SKM-1 (cell line): ENCODE measurements around the gene C15orf61.

Experiments
- DNase-seq: peaks from one replicate; lab custom pipeline; 2025; ENCODE audit not compliant: unreplicated experiment; lab: John Stamatoyannopoulos, UW

The C15orf61 gene

DNA sequence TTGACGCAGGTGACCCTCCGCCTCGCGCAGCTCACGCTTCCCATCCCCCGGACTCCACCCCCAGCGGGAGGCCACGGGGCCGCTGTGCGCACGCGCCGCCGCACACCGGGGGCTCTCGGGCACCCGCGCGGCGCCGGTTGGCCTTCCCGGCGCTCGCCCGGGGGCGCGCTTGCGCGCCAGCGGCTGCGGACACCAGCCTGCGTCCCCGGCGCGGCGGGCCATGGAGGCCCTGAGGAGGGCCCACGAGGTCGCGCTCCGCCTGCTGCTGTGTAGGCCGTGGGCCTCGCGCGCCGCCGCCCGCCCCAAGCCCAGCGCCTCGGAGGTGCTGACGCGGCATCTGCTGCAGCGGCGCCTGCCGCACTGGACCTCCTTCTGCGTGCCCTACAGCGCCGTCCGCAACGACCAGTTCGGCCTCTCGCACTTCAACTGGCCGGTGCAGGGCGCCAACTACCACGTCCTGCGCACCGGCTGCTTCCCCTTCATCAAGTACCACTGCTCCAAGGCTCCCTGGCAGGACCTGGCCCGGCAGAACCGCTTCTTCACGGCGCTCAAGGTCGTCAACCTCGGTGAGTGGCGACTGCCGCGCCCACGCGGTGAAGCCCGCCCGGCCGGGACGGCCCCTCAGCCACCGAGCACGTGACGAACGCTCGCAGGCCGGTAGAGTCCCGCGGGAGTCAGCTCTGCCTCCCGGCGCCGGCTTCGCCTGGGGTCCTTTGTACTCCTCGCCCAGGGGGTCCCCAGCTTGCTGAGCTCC lies at the start of gene C15orf61:
TSS of gene C15orf61 (plus strand) at position 103 of the 754 bp plus-strand sequence. CDS start at position 221, 118 bp downstream.
- DNase-seq = peak; percentile 86

DNA sequence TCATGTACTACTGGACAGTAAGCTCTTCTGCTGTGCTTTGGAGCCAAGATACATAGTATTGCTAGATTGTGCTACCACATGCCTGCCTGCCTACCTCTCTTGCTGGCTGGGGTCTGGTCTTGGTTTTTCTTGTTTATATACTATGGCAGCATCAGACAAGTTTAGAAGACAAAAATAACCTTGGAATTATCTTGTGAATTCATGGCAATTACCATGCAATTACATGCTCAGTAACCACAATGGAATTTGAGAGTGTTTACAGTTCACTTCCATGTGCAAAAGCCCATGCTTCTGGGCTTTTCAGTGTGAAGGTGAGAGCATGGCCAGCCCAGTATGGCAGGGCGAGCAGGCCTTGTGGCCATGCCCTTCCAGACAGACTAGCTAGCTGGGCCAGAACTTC lies 48.0 kb upstream of the C15orf61 start:
- no peak for DNase-seq

DNA sequence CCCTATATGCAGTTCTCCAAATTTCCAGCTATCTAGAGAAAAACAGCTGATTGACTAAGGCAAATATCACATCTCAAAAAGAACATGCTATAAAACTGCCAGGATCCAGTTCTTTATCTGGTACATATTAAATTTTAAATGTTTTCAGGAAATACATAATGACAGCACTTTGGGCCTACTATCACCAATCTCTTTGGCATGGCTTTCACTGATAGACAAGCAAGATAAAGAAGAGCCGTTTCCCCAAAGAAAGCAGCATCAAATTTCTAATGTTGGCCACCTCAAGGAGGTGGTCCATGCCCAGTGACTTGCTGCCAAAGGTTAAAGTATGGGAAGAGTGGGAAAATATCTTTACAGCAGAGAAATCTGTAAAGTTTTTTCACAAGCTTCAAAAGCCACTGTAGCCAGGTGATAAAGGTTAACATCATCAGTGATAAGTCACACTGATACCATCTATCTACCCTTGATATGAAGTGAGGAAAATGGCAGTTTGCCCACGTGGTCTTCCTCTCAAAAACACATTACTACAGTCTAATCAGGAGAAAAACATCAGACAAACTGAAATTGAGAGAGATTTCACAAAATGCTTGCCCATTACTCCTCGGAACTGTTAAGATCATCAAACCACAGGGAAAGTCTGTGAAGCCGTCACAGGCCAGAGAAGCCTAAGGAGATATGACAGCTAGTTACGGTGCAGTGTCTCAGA lies 46.4 kb upstream of the C15orf61 start:
- DNase-seq = no peak

DNA sequence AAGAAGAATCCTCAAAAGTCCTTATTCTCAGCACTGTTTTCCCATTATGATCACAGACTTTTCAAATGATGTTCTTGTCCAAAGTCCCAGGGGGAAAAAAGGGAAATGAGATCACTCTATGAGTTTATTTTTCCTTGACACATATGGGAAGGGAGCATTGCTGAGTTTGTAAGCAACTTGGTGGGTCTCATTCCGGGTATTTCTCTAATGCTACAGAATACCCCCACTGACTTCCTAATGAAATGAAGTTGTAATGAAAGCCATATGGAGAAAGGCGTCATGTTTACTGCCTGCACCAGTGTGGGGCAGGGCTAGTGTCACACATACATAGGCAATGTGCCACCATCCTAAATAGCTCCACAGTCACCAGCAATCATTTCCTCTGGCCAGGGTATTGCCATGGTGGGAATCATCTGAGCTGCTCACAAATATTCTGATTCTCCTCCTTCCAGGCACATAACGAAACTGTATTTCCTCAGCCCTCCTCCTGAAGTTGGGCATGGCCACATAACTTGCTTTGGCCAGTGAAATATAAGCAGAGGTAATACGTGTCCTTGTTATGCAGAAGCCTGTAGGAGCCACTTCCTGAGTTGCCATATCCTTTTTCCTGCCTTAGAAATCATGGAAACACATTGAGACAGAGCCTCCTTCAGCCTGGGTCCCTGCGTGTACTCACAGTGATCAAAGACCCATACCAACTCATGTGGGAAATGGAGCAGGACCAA lies 41.0 kb upstream of the C15orf61 start:
- no peak for DNase-seq

DNA sequence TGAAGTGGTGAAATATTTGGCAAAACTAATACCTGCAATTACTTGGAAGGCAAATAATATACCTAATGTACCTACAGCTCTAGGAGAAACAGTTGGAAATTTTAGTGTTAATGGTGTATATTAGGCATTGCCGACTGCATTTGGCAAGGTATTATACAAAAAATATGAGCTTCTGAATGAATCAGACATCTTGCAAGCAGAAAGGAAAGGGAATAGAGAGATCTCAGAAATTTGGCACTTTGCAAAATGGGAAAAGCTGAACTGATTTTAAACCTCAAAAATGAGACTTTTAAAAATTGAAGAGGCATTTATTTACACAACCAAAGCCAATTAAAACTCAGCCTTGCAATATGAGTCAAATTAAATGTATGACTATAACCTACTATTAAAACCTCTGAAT lies 40.2 kb upstream of the C15orf61 start:
- no peak for DNase-seq

DNA sequence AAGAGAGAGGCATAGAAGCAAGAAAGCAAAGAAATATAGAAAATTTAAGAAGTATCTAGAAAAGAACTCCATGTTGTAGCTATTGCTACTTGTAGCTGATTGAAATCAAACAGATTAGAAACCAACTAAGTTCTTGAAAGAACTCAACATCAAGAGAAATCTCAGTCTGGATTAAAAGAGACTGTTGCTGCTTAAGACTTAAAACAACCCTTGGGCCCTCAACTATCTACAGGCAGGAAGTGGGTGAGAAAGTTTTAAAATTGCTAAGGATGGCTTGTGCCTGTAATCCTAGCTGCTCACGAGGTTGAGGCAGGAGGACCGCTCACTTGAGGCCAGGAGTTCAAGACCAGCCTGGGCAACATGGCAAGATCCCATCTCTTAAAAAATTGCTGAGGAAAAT lies 39.3 kb upstream of the C15orf61 start:
- DNase-seq = no peak

DNA sequence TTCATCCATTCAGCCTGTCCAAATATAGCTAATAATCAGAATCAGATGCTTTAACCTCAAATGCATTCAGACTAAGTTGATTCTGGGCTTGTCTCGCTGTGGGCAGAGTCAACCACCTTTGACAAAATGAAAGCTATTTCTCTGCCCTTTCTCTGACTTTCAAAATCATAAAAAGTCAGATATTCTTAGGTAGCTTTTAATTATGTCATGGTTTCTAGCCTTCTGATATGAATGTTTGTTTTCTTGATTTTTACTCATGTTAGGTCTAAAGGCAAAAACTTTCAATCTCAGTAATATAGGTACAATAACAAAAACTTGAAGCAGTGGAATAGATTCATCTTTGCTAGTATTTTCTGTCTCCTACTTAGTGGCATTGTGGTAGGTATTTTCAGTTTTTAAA lies 25.3 kb upstream of the C15orf61 start:
- no peak for DNase-seq

DNA sequence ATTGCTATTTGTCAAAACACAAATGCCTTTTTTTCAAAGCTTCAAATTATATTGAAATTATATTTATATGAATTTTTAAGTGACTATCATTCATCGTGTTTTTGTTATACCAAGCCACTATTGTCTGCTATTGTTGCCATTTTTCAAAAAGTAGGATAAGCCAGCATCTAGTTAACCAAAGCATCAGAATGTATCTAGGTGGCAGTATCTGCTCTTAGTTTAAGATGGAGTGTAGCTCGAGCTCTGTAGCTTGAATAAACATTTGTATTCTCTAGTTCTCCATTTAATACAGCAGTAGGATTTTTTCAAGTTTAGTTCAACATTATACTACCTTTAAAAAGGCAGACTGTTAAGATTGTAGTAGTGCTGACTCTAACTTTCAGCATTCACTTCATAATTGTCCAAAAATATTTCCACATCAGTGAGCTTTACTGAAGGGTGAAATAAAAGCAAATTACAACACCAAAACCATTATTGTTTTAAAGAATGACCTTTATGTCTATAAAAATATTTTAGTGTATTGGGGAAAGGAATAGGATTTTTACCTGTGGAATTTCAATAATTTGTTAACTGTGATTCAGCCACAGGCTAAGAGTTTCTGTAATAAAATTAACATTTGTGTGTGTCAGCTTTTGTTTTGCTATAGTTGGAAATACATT lies 19.6 kb upstream of the C15orf61 start:
- DNase-seq = no peak

DNA sequence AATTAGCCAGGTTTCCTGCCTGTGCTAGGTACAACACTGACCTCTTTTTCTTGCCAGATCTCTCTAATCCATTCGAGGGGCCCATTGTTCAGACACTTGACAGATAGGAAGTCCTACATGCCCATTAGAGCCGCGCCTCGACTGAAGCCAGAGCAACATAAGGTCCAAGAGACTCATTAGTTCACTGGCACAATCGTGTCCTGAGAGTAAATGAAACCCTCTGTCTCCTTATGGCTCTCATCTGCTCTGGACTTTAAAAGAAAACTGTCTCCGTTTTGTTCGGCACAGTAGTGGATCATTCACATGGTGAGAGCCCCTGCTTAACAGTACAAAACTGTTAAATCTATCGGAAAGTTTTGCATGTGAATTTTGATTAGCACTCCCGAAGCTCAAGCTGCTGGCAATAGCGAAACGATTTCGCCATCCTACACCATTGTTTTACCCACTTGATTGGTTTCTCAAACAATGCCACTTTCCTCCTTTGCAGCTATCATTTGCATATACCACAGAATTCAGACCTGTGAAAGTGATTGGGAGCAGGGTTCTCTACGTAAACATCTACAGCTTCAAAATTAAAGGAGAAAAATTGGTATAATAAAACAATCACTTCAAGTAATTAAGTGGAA lies 19.0 kb upstream of the C15orf61 start:
- DNase-seq = no peak

DNA sequence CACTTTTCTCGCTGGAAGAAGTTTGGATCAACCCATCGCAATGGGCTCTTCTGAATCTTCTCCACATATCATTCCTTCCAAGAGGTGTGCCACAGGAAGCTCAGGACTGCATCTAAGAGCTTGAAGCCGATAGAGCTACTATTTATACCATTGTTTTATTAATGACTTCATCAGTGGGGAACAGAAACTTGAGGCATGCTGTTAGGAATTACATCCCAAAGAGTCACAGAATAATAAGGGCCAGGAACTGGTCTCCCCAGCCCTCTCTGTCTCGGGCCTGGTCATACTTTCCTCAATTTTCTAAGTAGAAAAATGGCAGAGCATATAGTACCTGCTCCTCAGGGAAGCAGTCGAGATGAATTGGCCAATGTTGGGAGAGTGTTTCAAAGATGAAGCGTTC lies 16.9 kb upstream of the C15orf61 start:
- no peak for DNase-seq

DNA sequence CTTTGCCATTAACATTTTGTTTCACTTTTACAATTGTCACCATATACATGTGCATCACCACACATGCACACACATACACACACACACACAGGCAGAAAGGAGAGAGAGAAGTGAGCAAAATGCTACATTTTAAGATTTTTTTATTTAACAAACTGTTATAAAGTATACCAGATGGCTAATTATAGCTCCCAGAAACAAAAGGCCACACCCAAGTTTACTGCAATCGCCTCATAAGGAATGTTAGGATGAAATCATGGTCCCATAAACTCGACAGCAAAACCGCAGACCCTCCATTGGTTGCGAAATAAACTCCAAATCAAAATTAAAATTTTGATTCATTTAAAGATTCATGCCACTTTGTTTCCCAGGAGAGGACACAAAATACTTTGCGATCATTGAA lies 16.1 kb upstream of the C15orf61 start:
- no peak for DNase-seq

DNA sequence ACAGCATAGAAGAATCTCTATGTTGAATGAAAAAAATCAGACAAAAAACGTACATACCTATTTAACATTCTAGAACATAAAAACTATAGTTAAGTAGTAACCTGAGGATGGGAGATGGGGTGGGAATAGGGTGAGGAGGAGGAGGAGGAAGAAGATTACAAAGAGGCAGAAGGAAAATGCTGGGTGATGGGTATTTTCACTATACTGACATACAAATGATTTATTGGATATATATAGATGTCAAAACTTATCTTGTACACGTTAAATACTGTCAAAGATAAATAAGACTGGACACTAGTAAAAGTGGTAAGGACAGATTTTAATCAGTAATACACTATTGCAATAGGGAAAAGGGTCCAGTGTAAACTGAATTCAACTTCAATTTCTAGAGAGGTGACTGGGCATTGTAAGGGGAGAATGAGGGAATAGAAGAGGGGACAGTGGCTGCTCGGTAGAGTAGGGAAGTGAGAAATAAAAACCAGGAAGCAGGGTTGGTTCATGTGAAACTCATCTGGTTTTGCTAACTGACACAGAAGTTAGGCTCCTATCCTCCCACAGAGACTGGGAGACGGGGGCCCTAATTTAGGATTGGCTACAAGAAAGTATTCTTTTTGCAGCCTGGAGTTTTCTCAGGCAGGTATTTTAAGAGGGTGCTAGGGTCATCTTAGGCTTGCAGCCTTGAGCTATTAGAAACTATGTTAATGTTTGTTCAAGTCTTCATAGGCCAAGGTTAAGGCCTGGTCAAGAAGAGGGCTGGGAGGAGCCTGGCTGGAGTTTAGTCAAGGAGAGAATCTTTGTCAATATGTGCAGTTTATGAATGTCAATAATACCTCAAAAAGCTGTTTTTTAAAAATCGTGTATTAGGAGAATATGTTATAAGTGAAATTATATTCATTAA lies 15.0 kb upstream of the C15orf61 start:
- DNase-seq = no peak

DNA sequence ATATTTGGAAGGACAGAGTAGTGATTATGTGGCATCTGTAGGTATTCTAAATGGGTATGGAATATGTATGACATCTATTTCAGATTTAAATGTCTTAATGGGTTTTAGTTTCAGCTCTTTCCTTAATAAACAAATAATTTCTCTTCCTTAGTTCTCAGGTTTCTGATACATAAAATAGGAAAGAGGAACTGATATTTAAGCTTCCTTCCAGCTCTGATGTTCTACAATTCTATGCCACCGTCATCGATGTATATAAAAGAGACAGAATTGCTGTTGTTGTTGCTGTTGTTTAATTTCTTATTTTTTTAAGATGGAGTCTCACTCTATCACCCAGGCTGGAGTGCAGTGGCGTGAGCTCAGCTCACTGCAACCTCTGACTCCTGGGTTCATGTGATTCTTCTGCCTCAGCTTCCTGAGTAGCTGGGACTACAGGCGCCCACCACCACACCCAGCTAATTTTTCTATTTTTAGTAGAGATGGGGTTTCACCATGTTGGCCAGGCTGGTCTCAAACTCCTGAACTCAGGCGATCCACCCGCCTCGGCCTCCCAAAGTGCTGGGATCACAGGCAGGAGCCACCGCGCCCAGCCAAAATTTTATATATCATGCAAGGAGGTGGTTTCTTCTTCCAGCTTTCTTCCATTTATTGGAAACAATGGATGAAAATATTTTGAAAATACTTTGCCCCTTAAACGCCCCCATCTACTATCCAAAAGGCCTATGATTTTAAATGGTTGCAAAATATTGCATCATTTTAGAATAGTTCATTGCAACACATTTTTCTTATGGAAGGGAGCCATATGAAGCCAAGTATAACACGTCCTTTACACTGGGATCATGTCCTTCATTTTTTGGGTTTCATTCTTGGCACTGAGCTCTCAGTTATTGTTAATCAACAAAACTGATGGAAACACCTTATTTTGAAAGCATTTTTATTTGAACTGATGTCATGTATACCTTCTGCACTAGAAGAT lies 13.9 kb upstream of the C15orf61 start:
- DNase-seq = no peak

DNA sequence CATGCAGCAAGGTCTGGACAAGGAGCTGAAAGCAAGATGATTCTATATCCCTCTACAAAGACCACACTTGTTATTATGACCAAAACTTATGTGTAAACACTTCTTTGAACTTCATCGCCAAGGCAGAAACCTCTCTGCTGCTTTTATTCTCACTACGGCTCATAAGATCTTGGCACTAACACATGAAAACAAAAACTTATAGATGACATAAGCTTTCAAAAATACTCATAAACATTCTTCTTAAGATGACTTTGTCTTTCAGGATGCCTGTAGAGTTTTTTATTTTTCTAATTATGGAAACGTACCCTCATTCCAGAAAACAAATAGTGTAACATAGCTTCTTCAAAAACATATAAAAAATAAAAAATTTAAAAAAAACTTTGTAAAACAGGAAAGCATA lies 12.5 kb upstream of the C15orf61 start:
- DNase-seq = no peak

DNA sequence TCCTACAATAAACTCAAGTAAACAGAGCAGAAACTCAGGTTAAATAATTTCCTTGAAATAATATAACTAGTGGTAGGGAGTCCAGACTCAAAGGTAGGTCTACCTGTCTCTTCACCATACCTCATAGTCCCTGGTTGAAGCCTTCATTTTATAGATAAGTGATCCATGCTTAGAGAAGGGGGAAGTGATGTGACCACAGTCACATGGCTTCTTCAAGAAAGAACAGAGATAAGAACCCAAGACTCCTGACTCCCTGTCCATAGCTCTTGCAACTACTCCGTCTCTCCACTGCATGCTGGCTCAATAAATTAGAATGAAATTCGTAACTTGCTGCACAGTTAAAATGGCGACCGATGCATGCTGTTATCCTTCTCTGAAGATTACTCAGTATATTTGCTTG lies 11.0 kb upstream of the C15orf61 start:
- no peak for DNase-seq

DNA sequence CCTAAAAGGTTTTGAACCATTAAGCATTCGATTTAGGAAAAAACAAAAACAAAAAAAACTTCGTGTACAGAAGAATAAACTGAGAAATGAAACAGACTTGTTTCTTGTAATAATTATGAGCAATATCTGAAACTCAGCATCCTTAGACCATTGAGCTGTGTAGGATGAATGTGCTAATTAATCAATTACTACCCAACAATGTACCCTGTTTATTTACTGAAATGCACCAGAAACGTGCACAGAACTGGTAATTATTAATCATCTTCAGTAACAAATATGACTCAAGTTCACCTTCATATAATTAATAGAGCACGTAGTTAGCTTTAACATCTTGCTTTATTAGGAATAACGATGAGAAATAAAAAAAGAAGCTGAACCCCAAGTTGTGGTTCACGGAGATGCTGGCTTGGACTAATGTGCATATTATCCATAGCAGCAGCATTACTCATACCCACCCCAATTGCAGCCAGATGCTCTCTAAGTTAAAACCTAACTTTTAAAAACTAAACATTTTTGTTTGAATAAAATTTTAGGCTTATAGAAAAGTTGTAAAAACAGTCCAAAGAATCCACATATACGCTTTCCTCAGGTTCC lies 10.2 kb upstream of the C15orf61 start:
- no peak for DNase-seq

DNA sequence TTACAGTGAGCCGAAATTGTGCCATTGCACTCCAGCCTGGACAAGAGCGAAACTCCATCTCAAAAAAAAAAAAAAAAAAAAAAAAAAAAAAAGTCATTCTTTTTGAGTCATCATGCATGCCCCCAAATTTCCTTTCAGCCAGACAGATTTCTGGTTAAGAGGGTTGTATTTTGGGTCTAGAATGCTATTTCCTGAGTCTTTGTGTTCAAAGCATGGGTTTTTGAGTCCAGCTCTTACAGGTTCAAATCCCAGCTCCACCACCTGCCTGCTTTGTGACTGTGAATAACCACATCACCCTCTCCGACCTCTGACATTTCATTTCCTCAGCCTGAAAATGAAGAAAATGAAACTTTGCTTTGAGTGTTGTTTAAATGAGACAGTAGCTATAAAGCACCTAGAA lies 9.3 kb upstream of the C15orf61 start:
- DNase-seq = no peak

DNA sequence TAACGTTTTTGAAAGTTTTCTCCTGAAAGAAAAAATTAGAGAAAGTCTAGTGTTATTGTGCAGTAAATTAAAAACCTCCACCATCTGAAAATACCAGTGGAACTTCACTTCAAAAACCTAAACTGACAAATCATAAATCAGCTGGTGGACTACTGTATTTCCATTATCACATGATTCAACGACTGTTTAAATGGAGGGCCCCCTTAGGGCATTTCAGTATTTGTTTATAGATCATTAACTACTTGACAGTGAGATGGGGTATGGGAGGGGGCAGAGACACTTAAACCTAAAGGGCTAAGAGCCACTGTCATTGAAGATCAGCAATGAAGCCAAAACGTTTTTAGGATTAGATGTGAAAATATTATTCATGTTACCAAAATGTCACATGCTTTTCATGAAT lies 8.8 kb upstream of the C15orf61 start:
- no peak for DNase-seq
